GOT3 (cell line): ENCODE measurements around the gene EEFSEC.
A peak's percentile ranks its signal among the peaks of the same experiment; 100 is the strongest.

Experiments
- DNase-seq: peaks from one replicate; lab custom pipeline; 2025; ENCODE audit warnings: mixed read lengths; lab: John Stamatoyannopoulos, UW

The EEFSEC gene

DNA sequence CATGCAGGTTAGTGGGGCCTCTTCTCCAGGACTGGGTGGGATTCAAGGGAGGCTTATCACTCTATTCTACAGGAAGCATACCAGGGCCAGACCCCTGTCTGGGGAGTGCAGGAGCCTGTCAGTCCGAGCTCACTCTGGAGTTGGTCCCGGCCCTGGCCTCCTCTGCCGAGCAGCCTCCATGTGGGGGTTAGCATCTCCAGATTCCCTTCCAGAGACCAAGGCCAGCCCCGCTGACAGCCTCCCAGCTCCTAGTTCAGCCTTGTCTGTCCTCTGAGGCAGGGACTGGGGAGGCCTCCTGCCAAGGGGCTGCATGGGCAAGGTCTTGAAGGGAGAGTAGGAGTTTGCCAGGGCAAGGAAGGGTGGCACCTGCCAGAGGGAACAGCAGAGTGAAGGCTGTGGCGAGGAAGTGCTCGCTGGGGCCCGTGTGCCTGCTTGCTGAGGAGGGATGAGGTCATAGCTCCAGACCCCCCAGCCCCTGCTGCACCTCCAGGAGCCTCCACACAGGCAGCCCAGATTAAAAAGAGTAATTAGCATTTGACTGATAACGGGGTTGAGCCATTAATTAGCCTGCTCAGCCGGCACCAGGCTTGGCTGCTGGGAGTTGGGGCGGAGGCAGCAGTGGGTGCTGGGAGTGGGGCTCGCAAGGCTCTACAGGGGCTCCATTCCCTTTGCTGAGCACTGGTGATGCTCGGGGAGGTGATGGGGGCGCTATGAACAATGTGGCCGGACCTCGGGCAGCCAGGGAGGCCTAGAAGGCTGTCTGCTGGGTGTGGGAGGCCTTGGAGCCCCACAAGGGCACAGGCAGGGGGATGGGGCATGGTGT, 259.1 kb downstream of the EEFSEC start:
- DNase-seq: no peak

- DNase-seq: no peak
Observed at GRCh38 chr3:128413003-128413370, 259.7 kb downstream of the EEFSEC start.

DNA sequence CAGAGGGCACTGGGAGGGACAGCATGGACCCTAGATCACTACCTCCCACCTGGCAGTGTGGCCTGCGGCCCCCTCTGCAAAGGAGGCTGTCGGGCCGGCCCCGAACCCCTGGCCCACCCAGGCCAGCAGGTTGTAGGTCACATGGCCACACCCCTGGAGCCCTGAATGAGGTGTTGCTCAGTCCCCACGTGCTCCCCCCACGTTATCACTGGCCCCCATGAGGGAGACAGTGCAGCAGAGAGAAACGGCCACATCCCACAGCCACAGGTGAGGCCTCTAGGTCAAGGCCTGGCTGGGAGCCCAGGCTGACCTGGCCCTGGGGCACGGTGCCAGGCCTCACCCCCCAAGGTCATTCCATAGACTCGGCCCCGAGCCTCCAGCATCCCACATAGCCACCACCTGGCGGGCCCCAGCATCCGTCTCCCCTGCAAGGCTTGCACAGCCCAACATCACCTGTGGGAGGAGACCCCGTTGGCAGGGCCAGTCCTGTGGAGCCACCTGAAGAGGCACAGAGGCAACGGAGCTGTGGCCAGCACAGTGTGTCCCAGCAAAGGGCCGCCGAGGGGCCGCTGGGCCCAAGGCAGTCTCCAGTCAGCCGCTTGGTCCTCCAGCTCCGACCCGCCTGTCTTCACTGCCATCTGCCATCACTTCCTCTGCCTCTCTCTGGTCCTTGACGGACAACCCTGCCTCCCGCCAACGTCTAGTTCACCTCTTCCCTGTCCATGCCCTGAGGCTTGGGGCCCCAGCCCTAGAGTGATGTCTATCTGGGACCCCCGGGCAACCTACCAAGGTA, 260.3 kb downstream of the EEFSEC start:
- DNase-seq: no peak

DNA sequence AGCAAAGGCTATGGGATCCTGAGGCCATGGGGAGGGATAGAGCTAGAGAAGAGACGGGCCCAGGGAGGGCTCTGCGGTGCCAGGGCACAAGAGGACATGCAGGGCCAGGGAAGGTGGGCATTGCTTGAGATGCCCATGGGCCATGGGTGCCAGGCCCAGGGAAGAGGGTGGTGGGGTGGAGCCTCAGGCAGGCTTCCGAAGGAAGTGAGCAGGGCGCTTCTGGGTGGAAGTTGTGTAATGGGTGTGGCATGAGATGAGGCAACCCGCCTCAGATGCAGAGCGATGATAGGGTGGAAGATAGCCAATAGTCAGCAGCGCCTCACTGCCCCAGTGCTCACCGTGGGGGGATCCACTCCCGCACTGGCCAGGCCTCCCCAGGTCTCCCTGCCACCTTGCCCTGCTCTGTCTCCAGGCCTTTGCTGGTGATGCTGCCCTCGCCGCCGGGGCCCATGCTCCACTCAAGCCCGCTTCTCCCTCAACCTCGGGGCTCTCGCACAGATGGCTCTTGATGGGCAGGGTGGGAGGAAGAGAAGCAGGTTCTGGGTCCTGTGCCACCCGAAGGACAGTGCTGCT, 262.0 kb downstream of the EEFSEC start:
- DNase-seq: no peak

DNA sequence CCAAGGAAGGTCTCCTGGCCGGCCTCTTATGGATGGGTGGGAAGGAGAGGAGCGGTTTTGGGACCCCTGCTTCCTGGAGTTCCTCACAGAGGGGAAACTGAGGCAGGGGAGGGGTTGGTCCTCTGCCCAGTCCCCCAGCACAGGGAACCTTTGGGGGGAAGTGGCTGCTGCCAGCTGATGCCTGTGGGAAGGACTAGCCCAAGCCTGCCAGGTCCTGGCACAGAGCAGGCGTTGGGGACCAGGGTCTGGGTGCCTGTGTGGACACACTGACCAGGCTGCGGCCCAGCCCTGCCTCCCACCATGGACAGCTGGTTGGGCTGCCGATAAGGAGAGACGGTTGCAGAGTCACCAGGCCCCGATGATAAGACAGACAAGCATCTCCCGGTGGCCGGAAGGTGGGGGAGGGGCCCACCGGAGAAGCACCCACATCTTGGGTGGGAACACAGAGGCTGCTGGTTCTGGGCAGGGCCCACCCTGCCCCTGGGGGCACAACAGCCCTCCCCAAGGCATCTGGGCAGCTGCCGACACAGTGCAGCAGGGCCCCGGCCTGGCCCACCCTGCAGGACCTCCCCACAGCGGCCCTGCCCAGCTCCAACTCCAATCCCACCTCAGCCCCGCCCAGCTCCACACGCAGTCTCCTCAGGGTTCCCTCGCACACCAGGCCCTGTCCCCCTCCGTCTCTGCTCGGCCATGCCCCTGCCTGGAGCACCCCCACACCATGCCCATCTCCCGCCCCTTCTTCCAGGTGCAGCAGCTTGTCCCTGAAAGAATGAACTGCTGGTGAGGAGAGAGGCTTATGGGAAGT, 262.7 kb downstream of the EEFSEC start:
- DNase-seq: no peak

DNA sequence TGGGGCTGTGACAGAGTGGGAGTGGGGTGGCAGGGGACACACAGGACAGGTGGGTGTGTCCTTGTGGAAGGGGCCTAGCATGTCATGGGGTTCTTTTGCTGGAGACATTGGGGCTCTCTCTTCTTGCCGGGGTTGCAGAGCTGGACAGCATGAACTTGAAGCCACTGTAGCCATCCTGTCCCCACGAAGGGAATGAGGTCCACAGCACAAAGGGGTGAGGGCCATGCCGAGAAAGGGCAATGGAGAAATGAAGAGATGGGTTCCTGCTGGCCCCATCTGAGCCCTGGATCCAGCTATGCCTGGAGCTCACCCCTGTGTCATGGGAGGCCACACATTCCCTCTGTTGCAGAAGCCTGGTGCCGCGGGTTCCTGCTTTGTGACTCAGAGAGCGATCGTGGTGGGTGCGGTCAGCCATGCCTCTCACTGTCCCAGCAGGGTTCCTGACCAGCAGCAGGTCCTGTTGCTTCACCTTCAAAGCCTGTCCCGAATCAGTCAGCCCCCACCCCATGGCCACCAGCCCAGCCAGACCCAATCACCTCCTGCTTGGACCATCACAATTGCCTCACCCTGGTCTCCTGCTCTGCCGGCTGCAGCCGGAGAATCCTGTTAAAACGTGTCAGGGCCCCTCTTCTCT, 263.4 kb downstream of the EEFSEC start:
- DNase-seq: peak; percentile 22

DNA sequence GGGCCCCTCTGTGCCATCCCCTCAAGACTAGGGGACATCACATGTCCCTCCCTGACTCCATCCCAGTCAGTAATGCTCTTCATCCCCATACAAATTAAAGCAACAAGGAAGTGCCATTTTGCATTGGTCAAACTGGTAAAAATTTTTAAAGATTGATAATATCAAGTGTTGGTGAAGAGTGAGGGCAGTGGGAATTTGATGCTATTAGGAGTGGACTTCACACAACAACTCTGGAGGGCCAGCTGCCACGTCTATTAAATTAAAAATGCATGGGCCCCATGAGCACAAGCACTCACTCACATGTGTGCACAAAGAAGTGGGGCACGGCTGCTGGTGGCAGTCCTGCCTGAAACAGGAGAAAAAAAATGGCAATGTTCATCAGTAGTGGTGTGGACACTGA, 265.6 kb downstream of the EEFSEC start:
- DNase-seq: no peak

GRCh38 chr3:128419311-128419710, 266.0 kb downstream of the EEFSEC start:
- no peak for DNase-seq

DNA sequence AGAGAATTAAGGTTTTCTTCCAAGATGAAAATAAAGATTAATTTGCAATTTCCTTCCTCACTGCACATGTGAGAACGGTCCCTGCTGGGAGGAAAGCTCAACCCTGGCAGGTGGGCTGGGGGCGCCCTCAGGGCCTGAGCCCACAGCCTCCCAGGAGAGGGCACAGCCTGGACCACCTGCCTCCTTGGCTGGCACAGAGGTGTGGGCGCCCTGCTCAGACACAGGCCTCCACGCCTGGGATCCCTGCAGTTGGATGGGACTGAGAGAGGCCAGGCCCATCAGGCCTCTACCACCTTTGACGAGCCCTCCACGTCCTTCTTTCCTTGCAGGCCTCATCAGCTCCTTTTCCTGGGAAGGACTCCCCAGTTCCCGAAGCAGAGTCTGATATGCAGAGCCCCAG, 267.0 kb downstream of the EEFSEC start:
- no peak for DNase-seq

DNA sequence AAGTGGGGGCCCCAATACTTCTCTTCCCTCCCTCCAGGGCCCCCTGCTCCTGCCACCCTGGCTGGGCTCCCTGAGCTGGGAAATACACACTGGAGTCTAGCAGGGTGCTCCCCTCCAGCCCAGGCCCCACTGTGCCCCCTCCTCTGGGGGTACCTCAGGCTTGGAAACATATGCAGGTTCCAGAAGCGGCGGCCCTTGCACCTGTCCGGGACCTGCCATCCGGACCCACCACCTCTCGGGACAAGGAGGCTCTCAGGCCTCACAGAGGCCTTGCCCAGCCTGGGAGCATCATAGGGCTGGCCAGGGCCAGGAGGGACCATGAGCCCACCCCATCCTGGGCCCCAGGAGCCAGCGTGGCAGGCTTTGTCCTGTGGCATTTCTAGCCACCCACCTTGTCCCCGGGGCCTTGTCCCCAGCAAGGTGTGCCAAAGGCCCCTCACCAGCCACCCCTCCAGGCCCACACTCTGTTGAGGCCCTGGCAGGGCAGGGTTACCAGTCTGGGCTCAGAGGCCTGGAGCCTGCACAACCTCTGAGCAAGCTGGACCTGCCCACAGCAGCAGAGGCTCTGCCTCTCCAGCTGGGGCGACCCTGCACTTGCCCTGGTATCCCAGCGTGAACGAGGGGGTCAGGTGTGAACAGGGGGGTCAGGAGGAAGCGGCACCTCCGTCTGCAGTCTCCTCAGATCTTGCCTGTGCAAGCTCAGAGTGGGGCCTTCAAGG, 267.6 kb downstream of the EEFSEC start:
- no peak for DNase-seq

DNA sequence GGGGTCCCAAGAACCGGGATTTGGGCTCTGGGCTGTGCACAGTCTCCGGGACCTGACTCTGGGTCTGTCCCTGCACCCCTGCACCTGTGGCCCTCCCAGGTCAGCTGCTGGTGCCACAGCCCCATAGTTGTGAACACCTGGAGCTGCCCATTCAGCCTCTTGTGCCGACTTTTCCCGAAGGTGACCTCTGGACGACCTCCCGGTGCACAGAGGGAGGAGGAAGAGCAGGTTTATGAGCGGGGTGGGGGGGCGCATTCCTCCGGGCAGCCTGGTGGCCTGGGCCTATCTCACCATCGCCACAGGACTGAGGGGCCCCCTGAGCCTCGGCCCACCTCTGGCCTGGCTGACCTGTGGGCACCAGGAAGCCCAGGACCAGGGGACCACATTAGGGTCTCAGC, 268.2 kb downstream of the EEFSEC start:
- DNase-seq: no peak

GRCh38 chr3:128421966-128422365, 268.7 kb downstream of the EEFSEC start:
- DNase-seq: no peak

GRCh38 chr3:128422762-128423524, 269.7 kb downstream of the EEFSEC start:
- no peak for DNase-seq

- no peak for DNase-seq
Observed at GRCh38 chr3:128423525-128424147, 270.4 kb downstream of the EEFSEC start.

GRCh38 chr3:128424508-128425069, 271.3 kb downstream of the EEFSEC start:
- DNase-seq: no peak

DNA sequence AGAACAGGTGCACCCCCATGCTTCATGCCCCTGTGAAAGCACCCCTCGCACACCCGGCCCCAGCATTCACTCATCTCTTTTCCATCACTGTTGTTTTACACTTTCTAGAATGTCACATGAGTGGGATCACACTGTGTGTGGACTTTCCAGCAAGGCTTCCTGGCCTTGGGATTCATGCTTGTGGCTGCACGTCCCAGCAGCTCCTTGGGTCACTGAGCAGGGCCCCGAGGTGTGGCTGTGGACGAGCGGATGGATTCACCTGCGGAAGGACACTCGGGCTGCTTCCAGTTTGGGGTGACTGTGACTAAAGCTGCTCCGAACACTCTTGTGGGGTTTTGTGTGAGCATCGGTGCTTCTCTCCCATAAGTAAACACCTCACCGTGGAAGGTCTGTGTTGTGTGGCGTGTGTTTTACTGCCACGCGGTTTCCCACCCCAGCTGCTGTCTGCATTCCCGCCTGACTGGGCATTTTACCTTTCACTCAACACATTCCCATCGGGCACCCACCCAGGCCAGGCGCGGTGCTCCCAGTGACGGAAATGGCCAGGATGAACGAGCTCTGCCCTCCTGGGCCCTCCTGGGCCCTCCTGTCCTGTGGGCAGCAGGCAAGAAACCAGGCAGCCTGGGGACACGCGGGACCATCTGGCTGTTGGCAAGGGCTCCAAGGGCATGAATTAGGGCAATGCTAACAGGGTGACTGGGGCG, 272.0 kb downstream of the EEFSEC start:
- DNase-seq: no peak

DNA sequence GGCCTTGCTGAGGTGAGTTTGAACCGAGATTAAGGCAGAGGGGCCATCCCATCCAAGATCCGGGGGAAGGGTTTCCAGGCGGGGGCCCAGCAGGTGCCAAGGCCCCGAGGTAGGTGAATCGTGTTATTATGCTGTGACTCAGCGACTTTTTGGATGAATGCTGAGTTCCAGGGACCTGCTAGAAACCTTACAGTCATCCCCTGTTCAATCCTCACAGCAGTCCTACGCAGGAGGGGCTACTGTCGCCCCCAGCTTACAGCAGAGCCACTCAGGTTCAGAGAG, 272.5 kb downstream of the EEFSEC start:
- DNase-seq: no peak

- no peak for DNase-seq
Observed at GRCh38 chr3:128426128-128426921, 273.0 kb downstream of the EEFSEC start.
